Right hindlimb (tissue), 1 donor: ENCODE measurements around the gene ALOX12B.
A peak's percentile ranks its signal among the peaks of the same experiment; 100 is the strongest.
"Not testable (repeated sequence)": the region's sequence is repeated elsewhere in the genome, so short reads cannot be mapped to it uniquely, and the experiment has no call there.

ENCODE experiments used
- DNase-seq: peaks from one replicate; pipeline ENCODE4 v3.0.0-alpha.2; 2018

The ALOX12B gene

GRCh38 chr17:8063761-8064534 is 23.6 kb downstream of the ALOX12B start:
- no peak for DNase-seq

- no peak for DNase-seq
These were observed 24.6 kb downstream of the ALOX12B start for GRCh38 chr17:8062807-8063483.

GRCh38 chr17:8062435-8062806 is 25.1 kb downstream of the ALOX12B start:
- no peak for DNase-seq

- not testable (repeated sequence) for DNase-seq
These were observed 25.7 kb downstream of the ALOX12B start for GRCh38 chr17:8061851-8062250.

GRCh38 chr17:8060274-8060673 is 27.2 kb downstream of the ALOX12B start:
- peak; percentile 61 for DNase-seq

GRCh38 chr17:8059131-8059530 is 28.4 kb downstream of the ALOX12B start:
- no peak for DNase-seq

- peak; percentile 55 for DNase-seq
These were observed 29.8 kb downstream of the ALOX12B start for GRCh38 chr17:8057691-8058114.

GRCh38 chr17:8056976-8057625 is 30.4 kb downstream of the ALOX12B start:
- no peak for DNase-seq

GRCh38 chr17:8056232-8056975 is 31.1 kb downstream of the ALOX12B start:
- no peak for DNase-seq

- no peak for DNase-seq
These were observed 31.7 kb downstream of the ALOX12B start for GRCh38 chr17:8055851-8056231.

- no peak for DNase-seq
These were observed 33.9 kb downstream of the ALOX12B start for GRCh38 chr17:8053600-8053999.

GRCh38 chr17:8052256-8053252 is 35.0 kb downstream of the ALOX12B start:
- DNase-seq: no peak

- no peak for DNase-seq
These were observed 35.7 kb downstream of the ALOX12B start for GRCh38 chr17:8051831-8052230.

- no peak for DNase-seq
These were observed 38.8 kb downstream of the ALOX12B start for GRCh38 chr17:8048736-8049135.

- DNase-seq: no peak
These were observed 39.3 kb downstream of the ALOX12B start for GRCh38 chr17:8048236-8048635.

GRCh38 chr17:8047769-8048110 is 39.8 kb downstream of the ALOX12B start:
- no peak for DNase-seq

GRCh38 chr17:8046929-8047768 is 40.4 kb downstream of the ALOX12B start:
- no peak for DNase-seq

GRCh38 chr17:8046306-8046928 is 41.1 kb downstream of the ALOX12B start:
- DNase-seq: no peak

- DNase-seq: no peak
These were observed 42.4 kb downstream of the ALOX12B start for GRCh38 chr17:8044819-8045810.
